PFSK-1 (cell line): ENCODE results near the gene NAV2.

Experiments used
- FOXP2 ChIP-seq: optimal IDR thresholded peaks from 2 replicates; pipeline ENCODE3; 2011; ENCODE audit warnings: borderline replicate concordance, control low read depth, inconsistent platforms; ENCODE audit not compliant: insufficient read depth; ENCODE audit errors: extremely low read length, extremely low read depth
- POLR2AphosphoS5 ChIP-seq: IDR thresholded peaks from 2 replicates; pipeline ENCODE4 v1.6.1; 2012; ENCODE audit warnings: low read depth, mild to moderate bottlenecking, control low read depth, low read length, moderate library complexity
- REST ChIP-seq, 2 experiments: IDR thresholded peaks; 2 replicates each; pipeline versions ENCODE4 v1.6.1 to v1.8.0; 2011 to 2012; ENCODE audit warnings: low read depth in 2 of 2, low read length in 2 of 2, control low read depth in 1 of 2, inconsistent platforms in 1 of 2, mild to moderate bottlenecking in 1 of 2, moderate library complexity in 1 of 2; ENCODE audit not compliant: insufficient read depth in 1 of 2
- SIN3A ChIP-seq: IDR thresholded peaks from 2 replicates; pipeline ENCODE4 v1.6.1; 2012; ENCODE audit warnings: mild to moderate bottlenecking, low read length, moderate library complexity, borderline replicate concordance; ENCODE audit not compliant: insufficient read depth
- TAF1 ChIP-seq: IDR thresholded peaks from 2 replicates; pipeline ENCODE4 v1.6.1; 2012; ENCODE audit warnings: low read length, control low read depth, borderline replicate concordance; ENCODE audit not compliant: insufficient read depth

Gene NAV2

GRCh38 chr11:20038412-20038811, 325.8 kb downstream of the NAV2 start:
- TF ChIP-seq SIN3A (no peak), REST (IDR thresholded peaks at IDR 0.05; ENCODE audit: insufficient read depth in 1 of 2, low read depth in 2 of 2, low read length in 2 of 2) (no peak), TAF1 (no peak), POLR2AphosphoS5 (no peak), FOXP2 (no peak)

DNA sequence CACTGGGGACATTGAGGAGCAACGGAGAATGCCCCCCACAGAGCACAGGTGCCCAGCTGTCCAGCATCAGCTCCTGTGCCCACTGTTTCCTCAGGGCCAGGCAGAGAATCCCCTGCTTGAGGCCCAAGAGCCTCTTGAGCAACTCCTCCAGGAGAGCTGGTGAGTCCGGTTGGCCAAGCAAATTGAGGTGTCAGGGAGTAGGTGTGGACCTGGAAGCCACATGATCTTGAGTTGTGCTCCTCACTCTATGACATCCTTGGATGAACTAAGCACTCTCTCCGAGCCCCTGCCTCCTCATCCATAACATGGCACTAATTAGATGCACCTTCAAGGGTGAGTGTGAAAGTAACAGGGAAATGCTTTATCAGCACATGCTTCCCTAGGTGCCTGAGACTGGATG, 326.3 kb downstream of the NAV2 start:
- no peak for TF ChIP-seq FOXP2
- TF ChIP-seq TAF1: no peak
- no peak for TF ChIP-seq SIN3A
- TF ChIP-seq POLR2AphosphoS5: no peak
- no peak for TF ChIP-seq REST (IDR thresholded peaks at IDR 0.05; ENCODE audit: insufficient read depth in 1 of 2, low read depth in 2 of 2, low read length in 2 of 2)

- no peak for TF ChIP-seq FOXP2
- no peak for TF ChIP-seq TAF1
- TF ChIP-seq POLR2AphosphoS5: no peak
- TF ChIP-seq REST (IDR thresholded peaks at IDR 0.05; ENCODE audit: insufficient read depth in 1 of 2, low read depth in 2 of 2, low read length in 2 of 2): no peak
- no peak for TF ChIP-seq SIN3A
These were observed 328.9 kb downstream of the NAV2 start for GRCh38 chr11:20041499-20041898.

DNA sequence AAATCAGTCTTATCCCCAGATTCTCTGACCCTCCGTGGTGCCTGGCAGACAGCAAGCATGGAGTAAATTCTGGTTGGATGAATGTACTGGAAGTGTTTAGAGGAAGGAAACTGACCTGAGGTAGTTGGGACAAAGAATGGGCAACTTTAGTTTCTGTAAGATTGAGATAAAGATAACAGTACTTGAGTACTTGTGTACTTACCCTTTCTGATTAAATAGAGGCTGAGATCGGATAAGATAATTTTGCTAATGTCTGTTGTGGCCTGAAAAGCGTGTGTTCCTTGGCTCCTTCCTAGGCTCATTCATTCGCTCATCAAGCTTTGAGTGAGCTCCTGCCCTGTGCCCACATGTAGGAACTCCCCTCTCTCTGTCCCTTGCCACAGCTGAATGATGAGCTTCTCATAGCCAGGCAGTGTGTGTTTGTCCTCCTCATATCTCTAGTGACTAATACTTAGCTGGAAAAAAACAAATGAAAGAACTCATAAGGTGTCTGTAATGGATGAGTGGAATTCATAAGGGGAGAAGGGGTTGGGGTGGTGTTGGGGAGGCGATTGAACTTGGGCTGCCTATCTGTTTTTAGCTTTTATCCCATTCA, 329.5 kb downstream of the NAV2 start:
- TF ChIP-seq REST (IDR thresholded peaks at IDR 0.05; ENCODE audit: insufficient read depth in 1 of 2, low read depth in 2 of 2, low read length in 2 of 2) (no peak), TAF1 (no peak), SIN3A (no peak), FOXP2 (no peak), POLR2AphosphoS5 (no peak)

GRCh38 chr11:20042811-20043341, 330.2 kb downstream of the NAV2 start:
- TF ChIP-seq TAF1: no peak
- TF ChIP-seq POLR2AphosphoS5: no peak
- no peak for TF ChIP-seq SIN3A
